ENCODE data around the gene SWI5. TPM values are rescaled to one million over a fixed set of nuclear protein-coding genes. Genes with fewer than 3 reads are reported as not detected.

SWI5 gene
- total RNA-seq, 1 donor from 2014 or later = 13.5 TPM

- peaks cover 25% of the 10 kb centered on the region for H3K27me3 Mint-ChIP-seq (ENCODE audit: low read depth)
- intact Hi-C loops (cut with micrococcal nuclease) = no loop called here
These were observed 30.5 kb upstream of the SWI5 start for GRCh38 chr9:128245421-128246151.

DNA sequence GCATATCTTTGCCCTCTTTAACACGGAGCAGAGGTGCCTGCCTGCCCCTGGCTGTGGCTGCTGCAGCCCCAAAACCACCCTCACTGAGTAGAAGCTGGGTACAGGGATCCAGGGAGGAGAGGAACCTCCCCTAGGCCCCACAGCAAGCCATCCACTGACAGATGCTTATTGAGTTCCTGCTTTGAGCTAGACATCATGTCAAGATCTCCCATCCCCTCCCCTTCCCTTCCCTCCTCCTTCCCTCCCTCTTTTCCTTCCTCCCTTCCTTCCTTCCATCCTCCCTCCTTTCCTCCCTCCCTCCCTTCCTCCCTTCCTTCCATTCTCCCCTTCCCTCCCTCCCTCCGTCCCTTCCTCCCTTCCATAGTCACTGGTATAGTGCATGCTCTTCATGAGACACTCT, 29.6 kb upstream of the SWI5 start:
- no peak overlapping the region for H3K27ac Mint-ChIP-seq
- no peaks in the 10 kb centered on the region for H3K9me3 Mint-ChIP-seq

More at GRCh38 chr9:128245421-128246151, 30.5 kb upstream of the SWI5 start:
- no peak for DNase-seq (ENCODE audit: low spot score)
- H3K36me3 Mint-ChIP-seq (ENCODE audit: low read depth) = no peaks in the 10 kb centered on the region
- peaks cover 12% of the 10 kb centered on the region for H3K4me1 Mint-ChIP-seq (ENCODE audit: low read depth)
- H3K4me3 Mint-ChIP-seq (ENCODE audit: low read depth) = no peak overlapping the region
- H3K27ac Mint-ChIP-seq = no peak overlapping the region
- no peaks in the 10 kb centered on the region for H3K9me3 Mint-ChIP-seq

GRCh38 chr9:128247226-128247803, 28.8 kb upstream of the SWI5 start:
- no peak for DNase-seq (ENCODE audit: low spot score)
- Mint-ChIP-seq H3K27ac (no peak overlapping the region), H3K4me1 (ENCODE audit: low read depth) (peaks cover 15% of the 10 kb centered on the region), H3K9me3 (no peaks in the 10 kb centered on the region), H3K4me3 (ENCODE audit: low read depth) (no peak overlapping the region), H3K36me3 (ENCODE audit: low read depth) (no peaks in the 10 kb centered on the region), H3K27me3 (ENCODE audit: low read depth) (peaks cover 36% of the 10 kb centered on the region)
- intact Hi-C loops (cut with micrococcal nuclease) = no loop called here

More for the DNA sequence above, 29.6 kb upstream of the SWI5 start:
- intact Hi-C loops (cut with micrococcal nuclease) = no loop called here
- DNase-seq (ENCODE audit: low spot score) = no peak
- Mint-ChIP-seq H3K4me3 (ENCODE audit: low read depth) (no peak overlapping the region), H3K27me3 (ENCODE audit: low read depth) (peaks cover 28% of the 10 kb centered on the region), H3K4me1 (ENCODE audit: low read depth) (peaks cover 15% of the 10 kb centered on the region), H3K36me3 (ENCODE audit: low read depth) (no peaks in the 10 kb centered on the region)

DNA sequence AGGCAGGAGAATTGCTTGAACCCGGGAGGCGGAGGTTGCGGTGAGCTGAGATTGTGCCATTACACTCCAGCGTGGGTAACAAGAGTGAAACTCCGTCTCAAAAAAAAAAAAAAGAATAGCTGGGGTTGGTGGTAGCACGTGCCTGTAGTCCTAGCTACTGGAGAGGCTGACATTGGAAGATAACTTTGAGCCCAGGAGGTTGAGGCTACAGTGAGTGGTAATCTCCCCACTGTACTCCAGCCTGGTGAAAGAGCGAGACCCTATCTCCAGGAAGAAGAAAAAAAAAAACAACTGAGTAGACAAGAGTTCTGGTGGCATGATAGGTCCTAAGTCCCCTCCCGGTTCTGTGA, 26.5 kb upstream of the SWI5 start:
- Mint-ChIP-seq H3K4me3 (ENCODE audit: low read depth) (peak overlapping the region; percentile 76), H3K4me1 (ENCODE audit: low read depth) (peaks cover 8% of the 10 kb centered on the region), H3K27me3 (ENCODE audit: low read depth) (peaks cover 28% of the 10 kb centered on the region), H3K27ac (no peak overlapping the region), H3K9me3 (no peaks in the 10 kb centered on the region), H3K36me3 (ENCODE audit: low read depth) (no peaks in the 10 kb centered on the region)
- no peak for DNase-seq (ENCODE audit: low spot score)
- intact Hi-C loops (cut with micrococcal nuclease) = no loop called here

- H3K4me1 Mint-ChIP-seq (ENCODE audit: low read depth) = peaks cover 8% of the 10 kb centered on the region
- no peaks in the 10 kb centered on the region for H3K9me3 Mint-ChIP-seq
- intact Hi-C loops (cut with micrococcal nuclease) = loop anchor here (1.0 to 2.0 kb wide), 3 partner anchors 25 to 73 kb away; partner anchors contain the start of genes COQ4 and TRUB2
- no peaks in the 10 kb centered on the region for H3K36me3 Mint-ChIP-seq (ENCODE audit: low read depth)
- DNase-seq (ENCODE audit: low spot score) = peak; percentile 93
- no peak overlapping the region for H3K27ac Mint-ChIP-seq
- H3K4me3 Mint-ChIP-seq (ENCODE audit: low read depth) = peak overlapping the region; percentile 76
- peaks cover 28% of the 10 kb centered on the region for H3K27me3 Mint-ChIP-seq (ENCODE audit: low read depth)
These were observed 25.9 kb upstream of the SWI5 start for GRCh38 chr9:128249908-128250838.

GRCh38 chr9:128250839-128251731, 25.0 kb upstream of the SWI5 start:
- H3K4me3 Mint-ChIP-seq (ENCODE audit: low read depth) = peak overlapping the region; percentile 69
- intact Hi-C loops (cut with micrococcal nuclease) = loop anchor here (1.0 to 2.0 kb wide), 3 partner anchors 24 to 72 kb away; partner anchors contain the start of genes COQ4 and TRUB2

DNA sequence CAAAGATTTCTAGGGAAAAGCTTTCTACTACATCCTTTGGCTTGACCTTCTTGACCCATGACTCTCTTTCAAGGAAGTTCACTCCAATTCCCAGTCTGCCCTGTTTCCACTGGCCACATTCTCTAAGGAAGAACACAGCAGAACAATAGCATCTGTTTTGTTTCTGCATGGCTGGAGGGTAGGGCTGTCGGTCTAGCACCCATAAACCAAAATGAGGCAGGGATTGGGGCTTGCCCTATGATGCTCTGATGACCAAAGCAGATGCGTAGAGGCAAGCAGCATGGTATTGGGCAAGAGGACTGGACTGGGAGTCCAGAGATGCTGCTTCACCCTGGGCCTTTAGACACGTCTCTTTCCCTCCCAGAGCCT, 24.4 kb upstream of the SWI5 start:
- Mint-ChIP-seq H3K9me3 (no peaks in the 10 kb centered on the region), H3K4me1 (ENCODE audit: low read depth) (peaks cover 8% of the 10 kb centered on the region)
- intact Hi-C loops (cut with micrococcal nuclease) = loop anchor here (2.0 kb wide), 1 partner anchor 71 kb away; the partner anchor contains the start of genes COQ4 and TRUB2

More at GRCh38 chr9:128250839-128251731, 25.0 kb upstream of the SWI5 start:
- no peak for DNase-seq (ENCODE audit: low spot score)
- peaks cover 24% of the 10 kb centered on the region for H3K27me3 Mint-ChIP-seq (ENCODE audit: low read depth)
- H3K27ac Mint-ChIP-seq = no peak overlapping the region
- H3K4me1 Mint-ChIP-seq (ENCODE audit: low read depth) = peaks cover 8% of the 10 kb centered on the region
- no peaks in the 10 kb centered on the region for H3K9me3 Mint-ChIP-seq
- H3K36me3 Mint-ChIP-seq (ENCODE audit: low read depth) = peaks cover 3% of the 10 kb centered on the region

GRCh38 chr9:128252317-128253139, 23.5 kb upstream of the SWI5 start:
- H3K9me3 Mint-ChIP-seq = no peaks in the 10 kb centered on the region
- no peak overlapping the region for H3K27ac Mint-ChIP-seq
- H3K27me3 Mint-ChIP-seq (ENCODE audit: low read depth) = peaks cover 23% of the 10 kb centered on the region
- H3K4me3 Mint-ChIP-seq (ENCODE audit: low read depth) = no peak overlapping the region
- DNase-seq (ENCODE audit: low spot score) = no peak
- intact Hi-C loops (cut with micrococcal nuclease) = no loop called here
- peaks cover 8% of the 10 kb centered on the region for H3K4me1 Mint-ChIP-seq (ENCODE audit: low read depth)
- peaks cover 6% of the 10 kb centered on the region for H3K36me3 Mint-ChIP-seq (ENCODE audit: low read depth)

More for the DNA sequence above, 24.4 kb upstream of the SWI5 start:
- Mint-ChIP-seq H3K27ac (no peak overlapping the region), H3K27me3 (ENCODE audit: low read depth) (peaks cover 24% of the 10 kb centered on the region), H3K4me3 (ENCODE audit: low read depth) (peak overlapping the region; percentile 15), H3K36me3 (ENCODE audit: low read depth) (peaks cover 3% of the 10 kb centered on the region)
- DNase-seq (ENCODE audit: low spot score) = no peak

- H3K4me3 Mint-ChIP-seq (ENCODE audit: low read depth) = no peak overlapping the region
- H3K36me3 Mint-ChIP-seq (ENCODE audit: low read depth) = peaks cover 7% of the 10 kb centered on the region
- peaks cover 8% of the 10 kb centered on the region for H3K4me1 Mint-ChIP-seq (ENCODE audit: low read depth)
- DNase-seq (ENCODE audit: low spot score) = no peak
- no peaks in the 10 kb centered on the region for H3K9me3 Mint-ChIP-seq
- intact Hi-C loops (cut with micrococcal nuclease) = no loop called here
- peaks cover 21% of the 10 kb centered on the region for H3K27me3 Mint-ChIP-seq (ENCODE audit: low read depth)
- H3K27ac Mint-ChIP-seq = no peak overlapping the region
These were observed 22.7 kb upstream of the SWI5 start for GRCh38 chr9:128253140-128253990.

DNA sequence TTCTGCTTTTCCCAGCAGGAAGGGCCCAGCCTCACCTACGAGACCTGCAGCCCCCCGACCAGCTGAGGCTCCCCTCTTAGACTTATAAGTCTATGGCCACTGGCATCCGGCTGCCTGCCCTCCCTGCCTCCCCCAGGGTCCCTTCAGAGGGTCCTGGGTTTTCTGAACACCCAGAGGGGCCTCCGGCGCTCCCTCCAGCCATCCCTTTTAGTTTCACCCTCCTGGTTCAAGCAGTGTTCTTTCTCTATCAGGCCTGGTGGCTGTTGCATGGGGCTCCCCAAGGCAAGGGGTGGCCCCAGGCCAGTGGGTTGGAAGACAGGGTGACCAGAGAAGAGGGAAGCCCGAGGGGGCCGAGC, 22.1 kb upstream of the SWI5 start:
- Mint-ChIP-seq H3K36me3 (ENCODE audit: low read depth) (peaks cover 7% of the 10 kb centered on the region), H3K4me1 (ENCODE audit: low read depth) (peaks cover 8% of the 10 kb centered on the region), H3K27ac (no peak overlapping the region), H3K4me3 (ENCODE audit: low read depth) (no peak overlapping the region), H3K9me3 (no peaks in the 10 kb centered on the region), H3K27me3 (ENCODE audit: low read depth) (peaks cover 16% of the 10 kb centered on the region)
- intact Hi-C loops (cut with micrococcal nuclease) = no loop called here
- DNase-seq (ENCODE audit: low spot score) = no peak

GRCh38 chr9:128254362-128254761, 21.7 kb upstream of the SWI5 start:
- peaks cover 7% of the 10 kb centered on the region for H3K36me3 Mint-ChIP-seq (ENCODE audit: low read depth)
- no peak overlapping the region for H3K27ac Mint-ChIP-seq
- H3K4me1 Mint-ChIP-seq (ENCODE audit: low read depth) = peaks cover 8% of the 10 kb centered on the region
- intact Hi-C loops (cut with micrococcal nuclease) = no loop called here
- H3K9me3 Mint-ChIP-seq = no peaks in the 10 kb centered on the region
- DNase-seq (ENCODE audit: low spot score) = no peak
- no peak overlapping the region for H3K4me3 Mint-ChIP-seq (ENCODE audit: low read depth)
- H3K27me3 Mint-ChIP-seq (ENCODE audit: low read depth) = peaks cover 16% of the 10 kb centered on the region

Data from activated T-helper 2 cell treated with anti-CD3 and anti-CD28 coated beads, Interferon-gamma antibody, Interleukin-2, Interleukin-4, amounts not matched to agents 10 μg/mL and 5 μg/mL and 100 μg/mL, durations not matched to agents 14 hours and 24 hours and 36 hours (primary cell).